Activated CD8-positive, alpha-beta T cell treated with anti-CD3 and anti-CD28 coated beads, Interleukin-2, amount 10 ng/mL, durations not matched to agents 7 days and 5 days (primary cell): ENCODE results near the gene ZNF549. TPM values are rescaled to one million over a fixed set of nuclear protein-coding genes. Genes with fewer than 3 reads are reported as not detected.

ENCODE experiments used
- ATAC-seq: fragments of 150-1000 bp; cut with Tn5 transposase; one replicate; pipeline ENCODE4 v1.10.0; 2021; ENCODE audit warnings: moderate library complexity
- CTCF ChIA-PET: fragments of 350-600 bp; sonication (Branson Sonifier 250); formaldehyde crosslinking; loops from one replicate; lab custom pipeline; 2021; ENCODE audit warnings: antibody characterized with exemption; lab: Charles Lee
- POLR2A ChIA-PET: fragments of 350-600 bp; sonication (Branson Sonifier 250); formaldehyde crosslinking; loops from one replicate; lab custom pipeline; 2021; ENCODE audit warnings: antibody characterized with exemption; lab: Charles Lee
- DNase-seq: peaks from one replicate; pipeline ENCODE4 v3.0.0-alpha.2; 2020
- H3K27ac Mint-ChIP-seq: one replicate; pipeline ENCODE4 v1.8.0; 2021; ENCODE audit warnings: mild to moderate bottlenecking, mixed read lengths
- H3K27me3 Mint-ChIP-seq: one replicate; pipeline ENCODE4 v1.8.0; 2021; ENCODE audit warnings: low read depth, mixed read lengths
- H3K36me3 Mint-ChIP-seq: one replicate; pipeline ENCODE4 v1.8.0; 2021; ENCODE audit warnings: low read depth, mixed read lengths
- H3K4me1 Mint-ChIP-seq: one replicate; pipeline ENCODE4 v1.8.0; 2021; ENCODE audit warnings: low read depth, mixed read lengths
- H3K4me3 Mint-ChIP-seq: one replicate; pipeline ENCODE4 v1.8.0; 2021; ENCODE audit warnings: mild to moderate bottlenecking, mixed read lengths
- H3K9me3 Mint-ChIP-seq: one replicate; pipeline ENCODE4 v1.8.0; 2022; ENCODE audit warnings: mixed read lengths; ENCODE audit not compliant: insufficient read depth
- total RNA-seq, 2 experiments: library from RNA; stranded (reverse); gene quantifications; one replicate each; pipeline ENCODE4 v1.2.3, GENCODE V29; 2021

The ZNF549 gene
- total RNA-seq, 2 experiments from 2014 or later, result 7.5 to 7.8 TPM

GRCh38 chr19:57570707-57571106, 43.6 kb downstream of the ZNF549 start:
- Mint-ChIP-seq H3K27ac (no peak overlapping the region), H3K36me3 (peaks cover 57% of the 10 kb centered on the region), H3K4me1 (no peaks in the 10 kb centered on the region), H3K27me3 (no peaks in the 10 kb centered on the region), H3K4me3 (no peak overlapping the region), H3K9me3 (peaks cover 56% of the 10 kb centered on the region)
- no peak for ATAC-seq
- CTCF ChIA-PET, result no interaction called here
- DNase-seq, result no peak
- POLR2A ChIA-PET, result no interaction called here

- no peak overlapping the region for H3K4me3 Mint-ChIP-seq
- ChIA-PET POLR2A (no interaction called here), CTCF (no interaction called here)
These were observed 45.3 kb downstream of the ZNF549 start for GRCh38 chr19:57572415-57572947.

GRCh38 chr19:57576661-57577060, 49.5 kb downstream of the ZNF549 start:
- no peak overlapping the region for H3K27ac Mint-ChIP-seq
- CTCF ChIA-PET, result interaction anchor here (0.6 kb wide), 1 partner anchor 80 kb away, joined by 3 read pairs; no protein-coding TSS in a partner anchor
- no peak overlapping the region for H3K4me3 Mint-ChIP-seq
- peaks cover 50% of the 10 kb centered on the region for H3K9me3 Mint-ChIP-seq
- H3K36me3 Mint-ChIP-seq, result peaks cover 83% of the 10 kb centered on the region
- POLR2A ChIA-PET, result no interaction called here
- H3K4me1 Mint-ChIP-seq, result peaks cover 16% of the 10 kb centered on the region
- no peaks in the 10 kb centered on the region for H3K27me3 Mint-ChIP-seq
- ATAC-seq (no peak), DNase-seq (no peak)

More at GRCh38 chr19:57572415-57572947, 45.3 kb downstream of the ZNF549 start:
- Mint-ChIP-seq H3K27ac (no peak overlapping the region), H3K9me3 (peaks cover 41% of the 10 kb centered on the region), H3K4me1 (peaks cover 3% of the 10 kb centered on the region), H3K36me3 (peaks cover 69% of the 10 kb centered on the region), H3K27me3 (no peaks in the 10 kb centered on the region)
- ATAC-seq, result no peak
- no peak for DNase-seq

GRCh38 chr19:57578487-57579205, 51.5 kb downstream of the ZNF549 start, which contains the start of gene ZNF416:
ZNF416 (minus strand) TSS chr19:57578911; CDS start chr19:57578704, 207 bp downstream.
- POLR2A ChIA-PET, result interaction anchor here (0.6 to 1.5 kb wide), 3 partner anchors 18 to 103 kb away, joined by 3 to 4 read pairs (median 3); partner anchors contain the start of gene ZNF551
- H3K4me3 Mint-ChIP-seq, result peak within 1 kb of the TSS; percentile 82
- H3K4me1 Mint-ChIP-seq, result peaks cover 19% of the 10 kb centered on the region
- peaks cover 77% of the 10 kb centered on the region for H3K36me3 Mint-ChIP-seq
- DNase-seq (peak; percentile 98), ATAC-seq (peak; percentile 92)
- no peaks in the 10 kb centered on the region for H3K27me3 Mint-ChIP-seq
- peak within 1 kb of the TSS; percentile 83 for H3K27ac Mint-ChIP-seq
- CTCF ChIA-PET, result interaction anchor here (1.3 kb wide), 1 partner anchor 103 kb away, joined by 3 read pairs; the partner anchor contains the start of gene ZNF551
- peaks cover 44% of the 10 kb centered on the region for H3K9me3 Mint-ChIP-seq

GRCh38 chr19:57583104-57583520, 56.0 kb downstream of the ZNF549 start:
- no peak for DNase-seq
- H3K9me3 Mint-ChIP-seq, result peaks cover 45% of the 10 kb centered on the region
- peak overlapping the region; percentile 90 for H3K27ac Mint-ChIP-seq
- no peak overlapping the region for H3K4me3 Mint-ChIP-seq
- H3K36me3 Mint-ChIP-seq, result peaks cover 75% of the 10 kb centered on the region
- ChIA-PET POLR2A (interaction anchor here (0.6 kb wide), 1 partner anchor 98 kb away, joined by 3 read pairs; no protein-coding TSS in a partner anchor), CTCF (no interaction called here)
- H3K4me1 Mint-ChIP-seq, result peaks cover 28% of the 10 kb centered on the region
- no peaks in the 10 kb centered on the region for H3K27me3 Mint-ChIP-seq
- no peak for ATAC-seq

GRCh38 chr19:57583521-57584416, 56.6 kb downstream of the ZNF549 start, which contains the start of gene ZIK1:
ZIK1 (plus strand) TSS chr19:57584145; CDS start chr19:57584357, 212 bp downstream.
- Mint-ChIP-seq H3K36me3 (peaks cover 79% of the 10 kb centered on the region), H3K27ac (peak within 1 kb of the TSS; percentile 90), H3K4me3 (peak within 1 kb of the TSS; percentile 89), H3K9me3 (peaks cover 48% of the 10 kb centered on the region), H3K4me1 (peaks cover 26% of the 10 kb centered on the region), H3K27me3 (no peaks in the 10 kb centered on the region)
- ChIA-PET CTCF (no interaction called here), POLR2A (interaction anchor here (0.6 kb wide), 1 partner anchor 98 kb away, joined by 3 read pairs; no protein-coding TSS in a partner anchor)
- ATAC-seq (peak; percentile 92), DNase-seq (peak; percentile 95)

- CTCF ChIA-PET, result no interaction called here
- no peak for ATAC-seq
- Mint-ChIP-seq H3K27me3 (no peaks in the 10 kb centered on the region), H3K36me3 (peaks cover 91% of the 10 kb centered on the region), H3K4me3 (no peak overlapping the region), H3K27ac (no peak overlapping the region), H3K4me1 (peaks cover 21% of the 10 kb centered on the region), H3K9me3 (peaks cover 53% of the 10 kb centered on the region)
- POLR2A ChIA-PET, result no interaction called here
- DNase-seq, result no peak
These were observed 60.4 kb downstream of the ZNF549 start for GRCh38 chr19:57587529-57587928.

- H3K4me3 Mint-ChIP-seq, result peak overlapping the region; percentile 85
- ChIA-PET POLR2A (interaction anchor here (0.9 kb wide), 1 partner anchor 208 kb away, joined by 4 read pairs; no protein-coding TSS in a partner anchor), CTCF (interaction anchor here (1.1 kb wide), 1 partner anchor 66 kb away, joined by 3 read pairs; no protein-coding TSS in a partner anchor)
- H3K4me1 Mint-ChIP-seq, result peaks cover 9% of the 10 kb centered on the region
- ATAC-seq, result no peak
- no peaks in the 10 kb centered on the region for H3K27me3 Mint-ChIP-seq
- no peak for DNase-seq
- peaks cover 35% of the 10 kb centered on the region for H3K9me3 Mint-ChIP-seq
- H3K27ac Mint-ChIP-seq, result peak overlapping the region; percentile 81
- H3K36me3 Mint-ChIP-seq, result peaks cover 42% of the 10 kb centered on the region
These were observed 72.2 kb downstream of the ZNF549 start for GRCh38 chr19:57599377-57599760.

GRCh38 chr19:57599761-57600383, 72.7 kb downstream of the ZNF549 start, which contains the start of gene ZNF530:
ZNF530 (plus strand) TSS chr19:57599885; CDS start chr19:57604346, 4,461 bp downstream.
- H3K36me3 Mint-ChIP-seq, result peaks cover 47% of the 10 kb centered on the region
- CTCF ChIA-PET, result interaction anchor here (1.1 kb wide), 1 partner anchor 65 kb away, joined by 3 read pairs; no protein-coding TSS in a partner anchor
- H3K9me3 Mint-ChIP-seq, result peaks cover 40% of the 10 kb centered on the region
- H3K27ac Mint-ChIP-seq, result peak within 1 kb of the TSS; percentile 81
- POLR2A ChIA-PET, result interaction anchor here (0.9 kb wide), 1 partner anchor 208 kb away, joined by 4 read pairs; no protein-coding TSS in a partner anchor
- ATAC-seq (peak; percentile 97), DNase-seq (peak; percentile 92)
- H3K27me3 Mint-ChIP-seq, result no peaks in the 10 kb centered on the region
- H3K4me3 Mint-ChIP-seq, result peak within 1 kb of the TSS; percentile 85
- peaks cover 9% of the 10 kb centered on the region for H3K4me1 Mint-ChIP-seq

GRCh38 chr19:57606931-57607330, 79.8 kb downstream of the ZNF549 start:
- ChIA-PET CTCF (no interaction called here), POLR2A (no interaction called here)
- no peaks in the 10 kb centered on the region for H3K4me1 Mint-ChIP-seq
- no peak overlapping the region for H3K27ac Mint-ChIP-seq
- H3K27me3 Mint-ChIP-seq, result no peaks in the 10 kb centered on the region
- no peak overlapping the region for H3K4me3 Mint-ChIP-seq
- no peak for ATAC-seq
- peaks cover 50% of the 10 kb centered on the region for H3K9me3 Mint-ChIP-seq
- no peak for DNase-seq
- H3K36me3 Mint-ChIP-seq, result peaks cover 72% of the 10 kb centered on the region
